ENCODE results near the gene CINP. TPM values are rescaled to one million over a fixed set of nuclear protein-coding genes. Genes with fewer than 3 reads are reported as not detected.
A peak's percentile ranks its signal among the peaks of the same experiment; 100 is the strongest.

CINP gene
- 33.4 TPM for total RNA-seq
- long read RNA-seq, full-length matches to known transcripts: 19 of 24 reads
- long read RNA-seq, partial matches to known transcripts: 2 of 24 reads
- long read RNA-seq, other reads (novel, unspliced or antisense): 3 of 24 reads

DNA sequence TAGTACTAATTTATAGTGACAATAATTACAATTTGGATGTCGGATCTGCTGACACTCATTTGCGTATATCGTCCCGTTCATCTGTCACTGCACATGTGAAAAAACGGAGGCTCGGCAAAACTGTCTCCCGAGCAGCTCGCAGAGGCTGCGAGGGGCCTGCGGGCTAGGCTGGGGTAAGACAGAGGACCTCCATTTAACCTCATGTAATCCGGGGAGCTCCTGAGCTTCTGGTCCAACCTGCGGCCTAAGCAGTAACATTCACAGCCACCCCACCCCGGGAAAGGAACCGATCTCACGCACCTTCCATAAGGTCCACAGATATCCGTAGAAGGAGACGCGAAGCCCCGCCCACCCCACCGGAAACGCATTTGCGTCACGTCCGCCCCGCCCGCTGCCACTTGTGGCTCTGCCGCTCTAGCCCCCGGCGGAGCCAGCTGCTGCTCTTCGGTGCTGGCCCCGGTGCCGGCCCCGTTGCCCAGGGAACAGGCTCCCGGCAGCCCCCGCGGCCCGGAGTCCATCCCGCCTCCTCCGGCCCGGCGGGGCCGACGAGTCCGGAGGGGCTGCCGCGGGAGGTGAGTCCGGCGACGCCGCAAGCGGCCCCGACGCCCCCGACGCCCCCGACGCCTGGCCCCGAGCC lies at the start of gene CINP, which contains the start of gene TECPR2:
CINP (minus strand) TSS at position 346 of the 637 bp plus-strand sequence; CDS start at position 307, 39 bp downstream.
TECPR2 (plus strand) TSS at position 397 of the 637 bp plus-strand sequence. CDS start 13,781 bp downstream, outside the sequence.
- peak; percentile 98 for DNase-seq
- Histone ChIP-seq H3K4me3 (peak within 1 kb of the TSS; percentile 95), H3K36me3 (peaks cover 27% of the 10 kb centered on the region), H3K27ac (replicated peaks) (peak within 1 kb of the TSS; percentile 96), H3K27me3 (ENCODE audit: low read depth) (no peaks in the 10 kb centered on the region), H3K4me1 (peaks cover 57% of the 10 kb centered on the region), H3K9me3 (replicated peaks) (no peaks in the 10 kb centered on the region)
- intact Hi-C loops (cut with micrococcal nuclease): no loop called here
- TF ChIP-seq, protein P1, sequence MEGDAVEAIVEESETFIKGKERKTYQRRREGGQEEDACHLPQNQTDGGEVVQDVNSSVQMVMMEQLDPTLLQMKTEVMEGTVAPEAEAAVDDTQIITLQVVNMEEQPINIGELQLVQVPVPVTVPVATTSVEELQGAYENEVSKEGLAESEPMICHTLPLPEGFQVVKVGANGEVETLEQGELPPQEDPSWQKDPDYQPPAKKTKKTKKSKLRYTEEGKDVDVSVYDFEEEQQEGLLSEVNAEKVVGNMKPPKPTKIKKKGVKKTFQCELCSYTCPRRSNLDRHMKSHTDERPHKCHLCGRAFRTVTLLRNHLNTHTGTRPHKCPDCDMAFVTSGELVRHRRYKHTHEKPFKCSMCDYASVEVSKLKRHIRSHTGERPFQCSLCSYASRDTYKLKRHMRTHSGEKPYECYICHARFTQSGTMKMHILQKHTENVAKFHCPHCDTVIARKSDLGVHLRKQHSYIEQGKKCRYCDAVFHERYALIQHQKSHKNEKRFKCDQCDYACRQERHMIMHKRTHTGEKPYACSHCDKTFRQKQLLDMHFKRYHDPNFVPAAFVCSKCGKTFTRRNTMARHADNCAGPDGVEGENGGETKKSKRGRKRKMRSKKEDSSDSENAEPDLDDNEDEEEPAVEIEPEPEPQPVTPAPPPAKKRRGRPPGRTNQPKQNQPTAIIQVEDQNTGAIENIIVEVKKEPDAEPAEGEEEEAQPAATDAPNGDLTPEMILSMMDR (IDR thresholded peaks at IDR 0.05; ENCODE audit: borderline replicate concordance): no peak

DNA sequence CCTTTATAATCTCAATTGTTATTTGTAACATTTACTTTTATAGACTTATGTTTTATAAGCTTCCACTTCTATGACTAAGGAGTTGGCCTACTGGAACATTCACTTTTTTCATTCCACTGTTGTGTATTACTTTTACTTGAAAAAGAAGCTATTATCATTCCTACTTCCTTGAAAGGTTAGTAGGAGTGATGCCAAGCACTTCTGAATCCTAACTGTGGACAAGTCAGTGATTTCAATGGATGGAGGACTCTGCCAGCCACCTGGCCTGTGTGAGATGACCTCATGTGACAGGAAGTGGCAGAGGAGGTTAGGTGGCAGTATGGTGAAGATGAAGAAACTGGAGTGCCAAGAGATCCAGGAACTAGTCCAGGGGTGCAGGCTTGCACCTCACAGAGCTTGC lies 46.0 kb upstream of the CINP start:
- Histone ChIP-seq H3K4me1 (peaks cover 34% of the 10 kb centered on the region), H3K27ac (replicated peaks) (peak overlapping the region; percentile 87), H3K4me3 (no peak overlapping the region), H3K36me3 (peaks cover 17% of the 10 kb centered on the region), H3K27me3 (ENCODE audit: low read depth) (no peaks in the 10 kb centered on the region), H3K9me3 (replicated peaks) (peaks cover 2% of the 10 kb centered on the region)
- no peak for DNase-seq
- TF ChIP-seq, protein P1 (IDR thresholded peaks at IDR 0.05; ENCODE audit: borderline replicate concordance): no peak
- intact Hi-C loops (cut with micrococcal nuclease): no loop called here

DNA sequence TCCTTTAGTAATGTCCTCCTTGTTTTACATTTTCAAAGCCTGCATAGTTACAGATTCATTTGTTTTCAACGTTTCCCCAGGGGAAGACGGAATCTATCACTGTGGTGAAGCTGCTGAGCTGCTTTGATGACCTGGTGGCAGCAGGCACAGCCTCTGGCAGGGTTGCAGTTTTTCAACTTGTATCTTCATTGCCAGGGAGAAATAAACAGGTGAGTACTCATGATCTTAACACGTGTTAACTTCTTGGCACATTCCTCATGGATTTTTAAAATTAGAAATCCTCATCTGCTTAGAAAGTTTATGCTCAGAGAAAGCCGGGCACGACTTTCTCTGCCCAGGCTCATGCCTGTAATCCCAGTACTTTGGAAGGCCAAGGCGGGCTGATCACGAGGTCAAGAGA lies 44.6 kb upstream of the CINP start:
- H3K27me3 ChIP-seq (ENCODE audit: low read depth): no peaks in the 10 kb centered on the region
- peak overlapping the region; percentile 87 for H3K27ac ChIP-seq (replicated peaks)
- H3K36me3 ChIP-seq: peaks cover 23% of the 10 kb centered on the region
- intact Hi-C loops (cut with micrococcal nuclease): no loop called here
- DNase-seq: no peak
- TF ChIP-seq, protein P1 (IDR thresholded peaks at IDR 0.05; ENCODE audit: borderline replicate concordance): no peak
- no peak overlapping the region for H3K4me3 ChIP-seq
- peaks cover 34% of the 10 kb centered on the region for H3K4me1 ChIP-seq
- H3K9me3 ChIP-seq (replicated peaks): peaks cover 16% of the 10 kb centered on the region

DNA sequence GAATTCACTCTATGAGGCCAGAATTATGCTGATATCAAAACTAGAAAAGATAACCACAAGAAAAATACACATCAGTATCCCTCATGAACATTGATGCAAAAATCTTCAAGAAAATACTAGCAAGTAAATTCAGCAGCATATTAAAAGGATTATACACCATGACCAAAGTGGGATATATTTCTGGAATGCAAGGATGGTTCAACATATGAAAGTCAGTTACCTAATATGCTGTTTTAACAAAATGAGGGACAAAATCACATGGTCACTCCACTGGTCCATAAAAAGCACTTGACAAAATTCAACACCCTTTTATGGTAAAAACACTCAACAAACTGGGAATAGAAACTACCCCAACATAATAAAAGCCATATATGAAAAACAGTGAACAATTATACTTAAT lies 40.3 kb upstream of the CINP start:
- intact Hi-C loops (cut with micrococcal nuclease): no loop called here
- H3K4me1 ChIP-seq: peaks cover 23% of the 10 kb centered on the region
- DNase-seq: no peak

DNA sequence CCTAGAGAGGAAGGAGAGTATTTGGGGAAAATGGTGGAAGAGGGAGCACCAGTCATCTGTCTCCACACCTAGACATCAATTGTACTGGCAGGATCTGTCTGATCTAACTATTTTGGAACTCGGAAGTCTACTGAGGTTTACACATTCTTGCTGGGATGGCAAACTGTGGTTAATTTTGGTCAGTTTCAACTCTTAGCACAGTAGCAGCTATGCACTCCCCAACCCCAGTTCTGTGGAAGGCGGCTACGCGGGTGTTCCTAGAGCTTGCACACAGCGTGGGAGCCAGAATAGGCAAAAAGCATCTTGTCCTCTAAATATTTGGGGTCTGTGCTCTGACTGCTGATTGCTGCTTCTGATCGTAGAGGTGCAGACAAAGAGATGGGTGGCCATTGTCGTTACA lies 33.8 kb upstream of the CINP start:
- no peak overlapping the region for H3K27ac ChIP-seq (replicated peaks)
- H3K9me3 ChIP-seq (replicated peaks): peaks cover 11% of the 10 kb centered on the region
- intact Hi-C loops (cut with micrococcal nuclease): no loop called here
- peaks cover 9% of the 10 kb centered on the region for H3K4me1 ChIP-seq
- H3K4me3 ChIP-seq: no peak overlapping the region
- H3K36me3 ChIP-seq: peaks cover 33% of the 10 kb centered on the region
- TF ChIP-seq, protein P1 (IDR thresholded peaks at IDR 0.05; ENCODE audit: borderline replicate concordance): no peak
- DNase-seq: no peak
- H3K27me3 ChIP-seq (ENCODE audit: low read depth): no peaks in the 10 kb centered on the region

More for the DNA sequence above, 40.3 kb upstream of the CINP start:
- H3K27me3 ChIP-seq (ENCODE audit: low read depth): no peaks in the 10 kb centered on the region
- no peak overlapping the region for H3K27ac ChIP-seq (replicated peaks)
- no peak overlapping the region for H3K4me3 ChIP-seq
- peaks cover 36% of the 10 kb centered on the region for H3K36me3 ChIP-seq
- TF ChIP-seq, protein P1 (IDR thresholded peaks at IDR 0.05; ENCODE audit: borderline replicate concordance): no peak
- peaks cover 34% of the 10 kb centered on the region for H3K9me3 ChIP-seq (replicated peaks)
